B cell (primary cell): ENCODE data around the gene WDR4. TPM values are rescaled to one million over a fixed set of nuclear protein-coding genes. Genes with fewer than 3 reads are reported as not detected.
"Not testable (repeated sequence)": the region's sequence is repeated elsewhere in the genome, so short reads cannot be mapped to it uniquely, and the experiment has no call there.

ENCODE experiments used
- ATAC-seq: fragments of 200-7000 bp; cut with Tn5 transposase; one replicate; pipeline ENCODE4 v1.10.0; 2021; ENCODE audit warnings: low read depth, mild to moderate bottlenecking, moderate number of reproducible peaks, moderate library complexity
- CTCF ChIA-PET: fragments of 350-600 bp; sonication (Branson Sonifier 250); formaldehyde crosslinking; loops from one replicate; lab custom pipeline; 2021; ENCODE audit warnings: antibody characterized with exemption, inconsistent platforms; lab: Charles Lee
- POLR2A ChIA-PET: fragments of 350-600 bp; sonication (Branson Sonifier 250); formaldehyde crosslinking; loops from one replicate; lab custom pipeline; 2021; ENCODE audit warnings: antibody characterized with exemption; lab: Charles Lee
- DNase-seq: peaks from one replicate; pipeline ENCODE4 v3.0.0; 2013
- H2AFZ ChIP-seq: 2 replicates; pipeline ENCODE4 v1.6.1; 2012; ENCODE audit warnings: mild to moderate bottlenecking, low read depth, low read length; ENCODE audit not compliant: insufficient read depth, poor library complexity, severe bottlenecking
- H3K27ac ChIP-seq, 2 donors: 1 replicate in 1 of 2; 2 replicates in 1 of 2; pipeline ENCODE4 v1.5.1; 2012 to 2013; ENCODE audit warnings: low read length in 2 of 2, mild to moderate bottlenecking in 2 of 2, moderate library complexity in 1 of 2
- H3K27me3 ChIP-seq, 4 experiments: fragments of 200-600 bp in 1 of 4; sonication (generic) in 1 of 4; replicated peaks in 1 of 4; 1 replicate in 2 of 4; 2 replicates in 2 of 4; pipeline versions ENCODE4 v1.6.1 to v1.7.0; 2013 to 2016; ENCODE audit warnings: low read length in 3 of 4, mild to moderate bottlenecking in 2 of 4, mixed read lengths in 1 of 4, moderate library complexity in 1 of 4; ENCODE audit not compliant: insufficient read depth in 4 of 4, control insufficient read depth in 3 of 4; ENCODE audit errors: control extremely low read depth in 1 of 4
- H3K36me3 ChIP-seq, 2 experiments: replicated peaks in 1 of 2; 1 replicate in 1 of 2; 2 replicates in 1 of 2; pipeline versions ENCODE4 v1.6.1 to v1.7.1; 2013; ENCODE audit warnings: low read length in 1 of 2; ENCODE audit not compliant: insufficient read depth in 2 of 2, control insufficient read depth in 1 of 2; ENCODE audit errors: control extremely low read depth in 1 of 2, extremely low read depth in 1 of 2
- H3K4me1 ChIP-seq, 2 donors: fragments of 200-600 bp in 1 of 2; sonication (generic) in 1 of 2; 1 replicate in 1 of 2; 2 replicates in 1 of 2; pipeline versions ENCODE4 v1.5.1 to v1.6.1; 2013 to 2017; ENCODE audit warnings: low read length in 2 of 2; ENCODE audit not compliant: control insufficient read depth in 2 of 2, insufficient read depth in 2 of 2
- H3K4me2 ChIP-seq: replicated peaks from 2 replicates; pipeline ENCODE3; 2012; ENCODE audit warnings: mild to moderate bottlenecking, low read depth, low read length; ENCODE audit not compliant: poor library complexity, severe bottlenecking
- H3K4me3 ChIP-seq, 5 experiments: fragments of 200-600 bp in 1 of 5; sonication (generic) in 1 of 5; 1 replicate in 3 of 5; 2 replicates in 2 of 5; pipeline versions ENCODE4 v1.5.1 to v1.7.0; 2011 to 2016; ENCODE audit warnings: low read length in 4 of 5, mild to moderate bottlenecking in 4 of 5, low read depth in 2 of 5, control low read depth in 1 of 5, moderate library complexity in 1 of 5; ENCODE audit not compliant: insufficient read depth in 1 of 5; ENCODE audit errors: control extremely low read depth in 1 of 5, extremely low read depth in 1 of 5
- H3K79me2 ChIP-seq: fragments of 200-600 bp; sonication (generic); one replicate; pipeline ENCODE4 v1.6.0; 2016; ENCODE audit warnings: low read length; ENCODE audit not compliant: control insufficient read depth, insufficient read depth
- H3K9ac ChIP-seq: fragments of 200-600 bp; sonication (generic); 2 replicates; pipeline ENCODE4 v1.6.1; 2017; ENCODE audit warnings: mild to moderate bottlenecking, low read length, moderate library complexity
- H3K9me3 ChIP-seq, 3 donors: one replicate each; pipeline versions ENCODE4 v1.6.1 to v1.7.1; 2013; ENCODE audit warnings: low read length in 2 of 3; ENCODE audit not compliant: control insufficient read depth in 2 of 3, insufficient read depth in 1 of 3; ENCODE audit errors: control extremely low read depth in 1 of 3
- H4K20me1 ChIP-seq: 2 replicates; pipeline ENCODE4 v1.6.0; 2012; ENCODE audit warnings: mild to moderate bottlenecking, low read length; ENCODE audit not compliant: insufficient read depth, control insufficient read depth, poor library complexity, severe bottlenecking
- H3K27ac Mint-ChIP-seq: one replicate; pipeline ENCODE4 v1.8.0; 2021; ENCODE audit warnings: mixed read lengths
- H3K27me3 Mint-ChIP-seq: one replicate; pipeline ENCODE4 v1.8.0; 2021; ENCODE audit warnings: mixed read lengths
- H3K4me1 Mint-ChIP-seq: one replicate; pipeline ENCODE4 v1.8.0; 2021; ENCODE audit warnings: mixed read lengths
- H3K4me3 Mint-ChIP-seq: one replicate; pipeline ENCODE4 v1.8.0; 2021; ENCODE audit warnings: mixed read lengths
- H3K9me3 Mint-ChIP-seq: one replicate; pipeline ENCODE4 v1.8.0; 2022; ENCODE audit warnings: mixed read lengths; ENCODE audit not compliant: insufficient read depth
- CTCF ChIP-seq: fragments of 200-600 bp; IDR thresholded peaks from one replicate; pipeline ENCODE4 v1.8.0; 2022; ENCODE audit warnings: antibody characterized with exemption, mild to moderate bottlenecking
- EZH2 ChIP-seq: IDR thresholded peaks from 2 replicates; pipeline ENCODE4 v1.6.1; 2012; ENCODE audit warnings: borderline replicate concordance, low read depth, mild to moderate bottlenecking, moderate library complexity, low read length; ENCODE audit not compliant: insufficient read depth, poor library complexity, severe bottlenecking
- WGBS: methylation state at CpG from one replicate; pipeline ENCODE4 v1.1.5; 2013; ENCODE audit warnings: missing lambda C conversion rate; ENCODE audit not compliant: insufficient coverage; 5-methylcytosine and 5-hydroxymethylcytosine counted together
- intact Hi-C: fragments of 100-400 bp; cut with micrococcal nuclease; formaldehyde crosslinking; loops from one replicate; pipeline ENCODE4 v1.10.0; 2022
- polyA plus RNA-seq: library from polyadenylated mRNA; depleted of rRNA; stranded (reverse); fragments of >200 nt; gene quantifications from 2 replicates; pipeline ENCODE4 v1.2.3, GENCODE V29; 2012
- total RNA-seq, 2 donors: library from RNA; stranded (reverse); fragments of 120-200 nt in 1 of 2; gene quantifications; 1 replicate in 1 of 2; 2 replicates in 1 of 2; pipeline versions ENCODE4 v1.2.3 to v1.2.4, GENCODE V29; 2013 to 2022

The WDR4 gene
- total and polyA plus RNA-seq, 2 donors (not counting 1 experiment from before 2014, with no cell fraction given) = 17.7 to 40.1 TPM

GRCh38 chr21:42841916-42842655 is 37.3 kb downstream of the WDR4 start:
- CTCF ChIA-PET, H3K27me3 Mint-ChIP-seq: not testable (repeated sequence)

GRCh38 chr21:42841156-42841915 is 38.0 kb downstream of the WDR4 start:
- peaks cover 9 to 10% of the 10 kb centered on the region in 2 donors for H3K4me1 ChIP-seq
- intact Hi-C loops = no loop called here
- H3K36me3 ChIP-seq = peaks cover 2 to 53% of the 10 kb centered on the region in 2 experiments
- POLR2A ChIA-PET = no interaction called here
- no peak overlapping the region for H2AFZ ChIP-seq
- H3K27me3 ChIP-seq = no peaks in the 10 kb centered on the region
- no peak overlapping the region for H3K27ac ChIP-seq
- H3K9ac ChIP-seq = no peak overlapping the region
- CTCF ChIA-PET = no interaction called here
- Mint-ChIP-seq H3K27me3 (no peaks in the 10 kb centered on the region), H3K4me1 (peaks cover 9% of the 10 kb centered on the region), H3K27ac (no peak overlapping the region), H3K4me3 (no peak overlapping the region), H3K9me3 (no peaks in the 10 kb centered on the region)
- no peak overlapping the region for H3K4me2 ChIP-seq
- WGBS = over 99% methylated on average over 15 of the region's 21 CpGs
- peaks cover 34% of the 10 kb centered on the region for H3K79me2 ChIP-seq
- no peak for TF ChIP-seq EZH2
- TF ChIP-seq CTCF = no peak
- no peaks in the 10 kb centered on the region for H3K9me3 ChIP-seq
- DNase-seq (no peak), ATAC-seq (no peak)
- H3K4me3 ChIP-seq = no peak overlapping the region
- peaks cover 49% of the 10 kb centered on the region for H4K20me1 ChIP-seq

More at GRCh38 chr21:42841916-42842655, 37.3 kb downstream of the WDR4 start:
- H3K4me2 ChIP-seq, intact Hi-C loops, H3K27me3 ChIP-seq, H3K9me3 Mint-ChIP-seq, ATAC-seq, H3K9ac ChIP-seq, H2AFZ ChIP-seq, H3K27ac ChIP-seq, H3K4me3 Mint-ChIP-seq, H3K27ac Mint-ChIP-seq, H3K4me3 ChIP-seq, H3K4me1 Mint-ChIP-seq, H3K9me3 ChIP-seq, DNase-seq: not testable (repeated sequence)
- WGBS = 88% methylated on average over 11 of the region's 22 CpGs
- Histone ChIP-seq H3K36me3 (peaks cover 2 to 54% of the 10 kb centered on the region in 2 experiments), H4K20me1 (peaks cover 56% of the 10 kb centered on the region), H3K79me2 (peaks cover 36% of the 10 kb centered on the region), H3K4me1 (peaks cover 9 to 10% of the 10 kb centered on the region in 2 donors)
- POLR2A ChIA-PET = interaction anchor here (0.6 kb wide), 1 partner anchor 1033 kb away, joined by 5 read pairs; no protein-coding TSS in a partner anchor
